Ascending aorta (tissue), 2 donors: ENCODE measurements around the gene ZBTB5. TPM values are rescaled to one million over a fixed set of nuclear protein-coding genes. Genes with fewer than 3 reads are reported as not detected.
A peak's percentile ranks its signal among the peaks of the same experiment; 100 is the strongest.

ENCODE experiments used
- DNase-seq, 2 donors: peaks; one replicate each; pipeline ENCODE4 v3.0.0-alpha.2; 2019; ENCODE audit warnings: low spot score in 2 of 2
- H3K27ac ChIP-seq, 2 donors: fragments of 200-600 bp; sonication (generic); one replicate each; pipeline ENCODE4 v1.5.1; 2016 to 2017; ENCODE audit warnings: mild to moderate bottlenecking in 1 of 2
- H3K27me3 ChIP-seq: fragments of 200-600 bp; sonication (generic); one replicate; pipeline ENCODE4 v1.5.1; 2017
- H3K36me3 ChIP-seq, 2 donors: fragments of 200-600 bp; sonication (generic); one replicate each; pipeline ENCODE4 v1.5.1; 2016
- H3K4me1 ChIP-seq, 2 donors: fragments of 200-600 bp; sonication (generic); one replicate each; pipeline ENCODE4 v1.5.1; 2016 to 2017; ENCODE audit warnings: mild to moderate bottlenecking in 1 of 2
- H3K4me3 ChIP-seq, 2 donors: fragments of 200-600 bp; sonication (generic); one replicate each; pipeline ENCODE4 v1.5.1; 2016 to 2017; ENCODE audit warnings: mild to moderate bottlenecking in 1 of 2
- H3K9me3 ChIP-seq, 2 donors: fragments of 200-600 bp; sonication (generic); one replicate each; pipeline ENCODE4 v1.5.1; 2016
- intact Hi-C: fragments of 100-400 bp; cut with DNase I; formaldehyde crosslinking; loops from one replicate; pipeline ENCODE4 v1.15.1; 2023
- total RNA-seq: library from RNA; depleted of rRNA; stranded (reverse); fragments of >200 nt; gene quantifications from one replicate; pipeline ENCODE4 v1.1.0, GENCODE V29; 2016
- TF ChIP-seq, protein P1 (sequence below), 3 experiments: fragments of 200-600 bp in 2 of 3; fragments of 450-650 bp in 1 of 3; sonication (generic) in 2 of 3; IDR thresholded peaks; one replicate each; pipeline ENCODE4 v1.5.1; 2016 to 2019; ENCODE audit warnings: antibody characterized with exemption in 3 of 3, mild to moderate bottlenecking in 1 of 3, moderate library complexity in 1 of 3

Gene ZBTB5
- total RNA-seq, 1 donor from 2014 or later = 3.4 TPM

DNA sequence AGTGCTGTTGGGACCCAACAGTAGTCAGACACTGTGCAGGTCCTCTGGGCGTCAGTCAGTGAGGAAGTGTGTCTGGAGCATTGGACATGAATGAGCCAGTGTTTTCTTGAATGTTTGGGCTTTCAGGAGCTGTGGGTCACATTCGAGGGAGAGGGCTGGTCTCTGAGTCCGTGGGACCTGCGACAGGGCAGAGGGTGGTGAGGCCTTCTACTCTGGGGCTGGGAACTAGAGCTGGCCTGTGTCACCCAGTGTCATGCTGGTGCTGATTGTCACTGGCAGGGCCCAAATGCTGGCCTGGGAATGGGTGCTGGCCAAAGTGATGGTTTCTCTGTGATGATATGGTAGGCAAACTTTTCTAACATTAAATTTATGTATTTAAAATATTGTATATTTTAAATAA lies 30.8 kb upstream of the ZBTB5 start:
- DNase-seq = peak in 1 of 2 donors; percentile 46

GRCh38 chr9:37495571-37495970 lies 30.3 kb upstream of the ZBTB5 start:
- no peaks in the 10 kb centered on the region for H3K27me3 ChIP-seq
- DNase-seq = peak in 1 of 2 donors; percentile 71
- intact Hi-C loops = no loop called here
- no peaks in the 10 kb centered on the region for H3K9me3 ChIP-seq
- TF ChIP-seq, protein P1, sequence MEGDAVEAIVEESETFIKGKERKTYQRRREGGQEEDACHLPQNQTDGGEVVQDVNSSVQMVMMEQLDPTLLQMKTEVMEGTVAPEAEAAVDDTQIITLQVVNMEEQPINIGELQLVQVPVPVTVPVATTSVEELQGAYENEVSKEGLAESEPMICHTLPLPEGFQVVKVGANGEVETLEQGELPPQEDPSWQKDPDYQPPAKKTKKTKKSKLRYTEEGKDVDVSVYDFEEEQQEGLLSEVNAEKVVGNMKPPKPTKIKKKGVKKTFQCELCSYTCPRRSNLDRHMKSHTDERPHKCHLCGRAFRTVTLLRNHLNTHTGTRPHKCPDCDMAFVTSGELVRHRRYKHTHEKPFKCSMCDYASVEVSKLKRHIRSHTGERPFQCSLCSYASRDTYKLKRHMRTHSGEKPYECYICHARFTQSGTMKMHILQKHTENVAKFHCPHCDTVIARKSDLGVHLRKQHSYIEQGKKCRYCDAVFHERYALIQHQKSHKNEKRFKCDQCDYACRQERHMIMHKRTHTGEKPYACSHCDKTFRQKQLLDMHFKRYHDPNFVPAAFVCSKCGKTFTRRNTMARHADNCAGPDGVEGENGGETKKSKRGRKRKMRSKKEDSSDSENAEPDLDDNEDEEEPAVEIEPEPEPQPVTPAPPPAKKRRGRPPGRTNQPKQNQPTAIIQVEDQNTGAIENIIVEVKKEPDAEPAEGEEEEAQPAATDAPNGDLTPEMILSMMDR (IDR thresholded peaks at IDR 0.05) = no peak
- H3K27ac ChIP-seq = peak overlapping the region; percentile 40 to 86
- H3K4me1 ChIP-seq = peaks cover 4 to 9% of the 10 kb centered on the region in 2 donors
- no peak overlapping the region for H3K4me3 ChIP-seq
- peaks cover 30 to 62% of the 10 kb centered on the region in 2 donors for H3K36me3 ChIP-seq

More for the DNA sequence above, 30.8 kb upstream of the ZBTB5 start:
- H3K27ac ChIP-seq = peak overlapping the region; percentile 40 to 86
- no peaks in the 10 kb centered on the region for H3K27me3 ChIP-seq
- H3K36me3 ChIP-seq = peaks cover 34 to 61% of the 10 kb centered on the region in 2 donors
- H3K4me3 ChIP-seq = no peak overlapping the region
- intact Hi-C loops = no loop called here
- H3K4me1 ChIP-seq = peaks cover 4 to 9% of the 10 kb centered on the region in 2 donors
- TF ChIP-seq, protein P1 (IDR thresholded peaks at IDR 0.05) = no peak
- H3K9me3 ChIP-seq = no peaks in the 10 kb centered on the region

DNA sequence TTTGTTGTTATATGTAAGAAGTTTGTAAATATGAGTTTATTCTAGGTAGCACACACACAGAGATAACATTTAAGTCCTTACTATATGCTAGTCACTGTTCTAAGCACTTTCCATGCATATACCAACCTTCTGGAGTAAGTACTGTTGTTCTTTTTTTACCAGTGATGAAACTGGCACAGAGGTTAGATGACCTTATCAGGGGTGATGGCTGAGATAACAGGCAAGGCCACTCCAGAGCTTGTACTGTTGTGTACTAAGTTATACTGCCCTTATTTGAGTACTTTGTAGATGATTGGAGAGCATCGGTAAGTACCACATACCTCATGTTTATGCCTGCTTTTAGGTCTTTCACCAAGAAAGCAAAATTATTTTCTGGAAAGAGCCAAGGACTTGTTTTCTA lies 26.7 kb upstream of the ZBTB5 start:
- Histone ChIP-seq H3K4me3 (no peak overlapping the region), H3K9me3 (no peaks in the 10 kb centered on the region), H3K4me1 (peaks cover 5 to 18% of the 10 kb centered on the region in 2 donors), H3K27ac (no peak overlapping the region), H3K36me3 (peaks cover 18 to 44% of the 10 kb centered on the region in 2 donors), H3K27me3 (no peaks in the 10 kb centered on the region)
- intact Hi-C loops = no loop called here
- TF ChIP-seq, protein P1 (IDR thresholded peaks at IDR 0.05) = no peak
- DNase-seq = no peak

GRCh38 chr9:37486616-37487548 lies 21.6 kb upstream of the ZBTB5 start:
- Histone ChIP-seq H3K27me3 (no peaks in the 10 kb centered on the region), H3K4me1 (peaks cover 12 to 19% of the 10 kb centered on the region in 2 donors), H3K27ac (peak overlapping the region; percentile 88 to 94), H3K4me3 (peak overlapping the region; percentile 53 to 88), H3K36me3 (peaks cover 4 to 22% of the 10 kb centered on the region in 2 donors), H3K9me3 (no peaks in the 10 kb centered on the region)
- DNase-seq = peak; percentile 33 to 92
- intact Hi-C loops = loop anchor here (1.0 to 5.0 kb wide), 3 partner anchors 65 to 905 kb away; partner anchors contain the start of genes ALDH1B1, DCAF10 and GRHPR
- TF ChIP-seq, protein P1 (IDR thresholded peaks at IDR 0.05) = no peak

DNA sequence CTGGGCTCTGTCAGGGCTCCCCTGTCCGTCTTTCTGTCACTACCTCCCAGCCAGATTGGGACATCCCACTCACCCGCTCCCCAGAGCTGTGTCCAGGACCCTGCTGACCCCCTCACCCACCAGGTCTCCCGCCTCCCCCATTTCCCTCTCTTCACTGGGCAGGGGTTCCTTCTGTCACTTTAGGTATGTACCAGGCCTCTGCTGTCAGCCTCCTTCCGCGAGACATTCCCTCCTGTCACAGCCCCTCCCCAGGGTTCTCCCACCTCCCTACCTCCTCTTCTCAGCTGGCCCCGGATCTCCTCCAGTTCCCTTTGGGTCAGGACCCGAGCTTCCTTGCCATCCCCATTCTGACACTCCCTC lies 21.0 kb upstream of the ZBTB5 start:
- Histone ChIP-seq H3K9me3 (no peaks in the 10 kb centered on the region), H3K4me3 (peak overlapping the region; percentile 53 to 88), H3K4me1 (peaks cover 12 to 19% of the 10 kb centered on the region in 2 donors), H3K27ac (peak overlapping the region; percentile 88 to 94), H3K36me3 (peaks cover 4 to 18% of the 10 kb centered on the region in 2 donors), H3K27me3 (no peaks in the 10 kb centered on the region)
- DNase-seq = peak in 1 of 2 donors; percentile 56
- intact Hi-C loops = loop anchor here (5.0 kb wide), 2 partner anchors 316 to 906 kb away; partner anchors contain the start of genes ALDH1B1 and DCAF10
- TF ChIP-seq, protein P1 (IDR thresholded peaks at IDR 0.05) = no peak
